ENCODE results near the gene ZCWPW1.

Gene ZCWPW1

DNA sequence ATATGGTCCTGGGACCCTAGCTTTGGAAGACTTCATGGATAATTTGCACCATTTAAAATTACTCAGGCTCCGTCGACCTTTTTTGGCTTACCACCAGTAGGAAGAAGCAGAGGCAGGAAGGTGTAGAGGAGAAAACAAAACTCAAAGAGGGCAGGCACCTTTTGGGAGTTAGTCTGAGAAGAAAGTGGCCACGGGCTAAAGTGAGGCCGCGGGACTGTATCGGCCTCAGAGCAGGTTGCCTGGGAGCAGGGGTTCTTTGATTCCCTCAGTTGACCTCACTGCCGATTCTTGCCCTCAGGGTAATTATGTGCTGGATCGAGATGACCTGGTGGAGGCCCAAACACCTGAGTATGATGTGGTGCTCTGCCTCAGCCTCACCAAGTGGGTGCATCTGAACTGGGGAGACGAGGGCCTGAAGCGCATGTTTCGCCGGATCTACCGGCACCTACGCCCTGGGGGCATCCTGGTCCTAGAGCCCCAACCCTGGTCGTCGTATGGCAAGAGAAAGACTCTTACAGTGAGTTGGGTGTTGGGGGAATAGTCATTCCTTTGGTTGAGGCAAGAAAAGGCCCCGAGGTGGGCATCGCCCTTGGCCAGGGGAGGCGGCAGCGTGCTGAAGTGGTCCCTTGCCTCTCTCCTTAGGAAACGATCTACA, 4.2 kb upstream of the ZCWPW1 start:
- DNase-seq (ENCODE audit: low read depth, low spot score) = no peak

DNA sequence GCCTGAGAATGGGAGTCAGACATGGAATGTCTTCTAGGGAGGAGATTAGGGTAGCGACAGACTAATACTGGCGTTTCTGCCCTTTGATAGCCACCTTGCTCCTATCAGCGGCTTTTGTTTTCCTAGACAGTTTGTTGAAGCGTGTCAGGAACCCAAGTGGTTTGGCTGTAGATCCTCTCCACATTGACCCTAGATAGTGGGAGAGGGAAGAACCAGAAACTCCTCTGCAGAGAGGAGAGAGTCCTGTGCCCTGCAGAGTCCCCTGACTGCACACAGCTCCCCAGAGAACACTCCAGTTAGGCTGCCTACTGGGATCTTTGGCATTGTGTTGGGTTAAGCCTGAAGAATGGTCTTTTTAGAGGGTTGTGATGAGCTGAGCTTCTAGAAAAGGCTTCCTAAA, 3.5 kb upstream of the ZCWPW1 start:
- no peak for DNase-seq (ENCODE audit: low read depth, low spot score)

DNA sequence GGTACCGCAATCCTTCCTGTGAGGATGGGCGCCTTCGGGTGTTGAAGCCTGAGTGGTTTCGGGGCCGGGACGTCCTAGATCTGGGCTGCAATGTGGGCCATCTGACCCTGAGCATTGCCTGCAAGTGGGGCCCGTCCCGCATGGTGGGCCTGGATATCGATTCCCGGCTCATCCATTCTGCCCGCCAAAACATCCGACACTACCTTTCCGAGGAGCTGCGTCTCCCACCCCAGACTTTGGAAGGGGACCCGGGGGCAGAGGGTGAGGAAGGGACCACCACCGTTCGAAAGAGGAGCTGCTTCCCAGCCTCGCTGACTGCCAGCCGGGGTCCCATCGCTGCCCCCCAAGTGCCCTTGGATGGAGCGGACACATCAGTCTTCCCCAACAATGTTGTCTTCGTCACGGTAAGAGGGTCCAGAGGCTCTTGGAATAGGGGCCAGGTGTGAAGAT, 2.8 kb upstream of the ZCWPW1 start:
- DNase-seq (ENCODE audit: low read depth, low spot score) = no peak

DNA sequence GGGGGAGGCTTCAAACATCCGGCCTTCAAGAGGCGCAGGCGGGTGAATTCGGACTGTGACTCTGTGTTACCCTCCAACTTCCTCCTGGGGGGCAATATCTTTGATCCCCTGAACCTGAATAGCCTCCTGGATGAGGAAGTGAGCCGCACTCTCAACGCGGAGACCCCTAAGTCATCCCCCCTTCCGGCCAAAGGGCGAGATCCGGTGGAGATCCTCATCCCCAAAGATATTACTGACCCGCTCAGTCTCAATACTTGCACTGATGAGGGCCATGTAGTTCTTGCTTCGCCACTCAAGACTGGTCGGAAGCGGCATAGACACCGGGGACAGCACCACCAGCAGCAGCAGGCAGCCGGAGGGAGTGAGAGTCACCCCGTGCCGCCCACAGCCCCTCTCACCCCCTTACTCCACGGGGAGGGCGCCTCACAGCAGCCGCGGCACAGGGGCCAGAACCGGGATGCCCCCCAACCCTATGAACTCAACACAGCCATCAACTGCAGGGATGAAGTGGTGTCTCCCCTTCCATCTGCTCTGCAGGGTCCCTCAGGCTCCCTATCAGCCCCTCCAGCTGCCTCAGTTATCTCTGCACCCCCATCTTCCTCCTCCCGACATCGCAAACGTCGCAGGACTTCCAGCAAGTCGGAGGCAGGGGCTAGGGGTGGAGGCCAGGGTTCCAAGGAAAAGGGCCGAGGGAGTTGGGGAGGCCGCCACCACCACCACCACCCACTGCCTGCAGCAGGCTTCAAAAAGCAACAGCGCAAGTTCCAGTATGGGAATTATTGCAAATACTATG, 2.2 kb upstream of the ZCWPW1 start:
- DNase-seq (ENCODE audit: low read depth, low spot score) = no peak

DNA sequence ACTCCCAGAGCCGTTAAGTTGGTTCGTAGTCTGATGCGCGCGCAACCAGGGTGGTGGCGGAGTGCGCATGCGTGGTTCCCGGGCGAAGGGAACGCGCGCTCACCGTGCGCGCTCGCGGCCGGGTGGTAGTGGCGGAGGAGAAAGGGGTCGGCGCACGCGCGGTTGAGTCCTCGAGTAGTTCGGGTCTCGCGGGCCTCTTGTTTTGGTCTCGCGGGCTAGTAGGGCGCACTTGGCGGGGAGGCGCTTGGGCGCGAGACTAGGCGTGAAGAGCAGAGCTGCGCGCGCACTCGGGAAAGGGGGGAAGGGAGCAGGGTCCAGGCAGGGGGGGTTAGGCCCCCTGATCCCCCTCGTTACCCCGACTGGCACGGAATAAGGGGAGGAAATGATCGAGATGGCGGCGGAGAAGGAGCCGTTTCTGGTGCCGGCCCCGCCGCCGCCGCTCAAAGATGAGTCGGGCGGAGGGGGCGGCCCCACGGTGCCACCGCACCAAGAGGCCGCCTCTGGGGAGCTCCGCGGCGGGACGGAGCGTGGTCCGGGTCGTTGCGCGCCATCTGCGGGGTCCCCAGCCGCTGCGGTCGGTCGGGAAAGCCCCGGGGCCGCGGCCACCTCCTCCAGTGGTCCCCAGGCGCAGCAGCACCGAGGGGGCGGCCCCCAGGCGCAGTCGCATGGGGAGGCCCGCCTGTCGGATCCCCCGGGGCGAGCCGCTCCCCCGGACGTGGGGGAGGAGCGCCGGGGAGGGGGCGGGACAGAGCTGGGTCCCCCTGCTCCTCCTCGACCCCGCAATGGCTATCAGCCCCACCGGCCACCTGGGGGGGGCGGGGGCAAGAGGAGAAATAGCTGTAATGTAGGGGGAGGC, 1.4 kb upstream of the ZCWPW1 start, which contains the start of gene MEPCE:
MEPCE (plus strand) TSS at position 195 of the 856 bp plus-strand sequence; CDS start at position 383, 188 bp downstream.
- peak; percentile 97 for DNase-seq (ENCODE audit: low read depth, low spot score)

DNA sequence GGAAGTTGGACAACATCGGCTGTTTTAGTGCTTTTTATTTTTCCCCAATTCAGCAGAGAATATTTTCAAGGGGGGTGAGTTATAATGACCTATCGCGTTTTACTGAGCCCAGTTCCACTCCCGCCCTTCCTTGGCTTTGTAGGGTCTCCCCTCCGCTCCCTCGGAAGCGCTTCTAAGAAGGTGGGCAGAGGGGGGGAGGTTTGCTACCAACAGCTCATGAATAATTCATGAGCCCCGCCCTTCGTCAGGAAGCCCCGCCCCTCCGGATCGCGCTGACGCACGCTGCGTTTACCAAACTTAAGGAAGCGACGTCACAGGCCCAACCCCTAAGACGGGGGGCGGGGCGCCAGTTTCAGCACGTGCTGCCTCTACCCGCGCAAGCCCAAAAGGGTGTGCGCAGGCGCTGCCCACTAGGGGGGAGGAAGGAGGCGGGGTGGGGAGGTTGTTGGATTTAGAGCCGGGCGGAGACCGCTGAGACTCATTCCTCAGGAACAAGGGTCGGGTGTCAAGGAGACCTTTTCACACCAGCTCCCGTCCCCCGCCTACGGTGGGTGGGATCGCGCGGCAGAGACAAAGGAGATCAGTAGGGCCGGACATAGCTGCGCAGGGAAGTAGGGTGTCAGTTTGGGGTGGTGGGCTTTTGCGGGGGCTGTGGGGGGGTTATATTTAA, 599 bp upstream of the ZCWPW1 start:
- peak; percentile 100 for DNase-seq (ENCODE audit: low read depth, low spot score)

DNA sequence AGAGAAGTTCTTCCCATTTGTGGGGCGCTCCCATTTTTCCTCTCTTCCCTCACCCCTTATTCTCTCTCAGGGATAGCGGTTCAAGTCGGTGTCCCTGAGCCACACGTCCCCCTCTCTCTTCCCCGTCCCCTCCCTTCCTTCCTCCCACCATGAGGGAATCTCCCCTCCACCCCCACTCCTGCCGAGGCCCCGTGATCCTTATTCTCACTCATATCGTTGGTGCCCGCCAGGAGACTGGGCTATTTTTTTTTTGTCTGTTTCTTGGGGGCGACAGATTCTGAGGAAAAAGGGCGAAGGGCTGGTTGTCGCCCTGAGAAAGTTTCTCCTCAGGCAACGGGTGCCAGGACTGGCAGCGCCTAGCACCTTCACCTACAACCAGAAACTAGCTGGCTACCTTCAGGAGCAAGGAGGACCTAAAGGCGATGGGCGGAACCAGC, 723 bp downstream of the ZCWPW1 start:
- DNase-seq (ENCODE audit: low read depth, low spot score) = no peak

DNA sequence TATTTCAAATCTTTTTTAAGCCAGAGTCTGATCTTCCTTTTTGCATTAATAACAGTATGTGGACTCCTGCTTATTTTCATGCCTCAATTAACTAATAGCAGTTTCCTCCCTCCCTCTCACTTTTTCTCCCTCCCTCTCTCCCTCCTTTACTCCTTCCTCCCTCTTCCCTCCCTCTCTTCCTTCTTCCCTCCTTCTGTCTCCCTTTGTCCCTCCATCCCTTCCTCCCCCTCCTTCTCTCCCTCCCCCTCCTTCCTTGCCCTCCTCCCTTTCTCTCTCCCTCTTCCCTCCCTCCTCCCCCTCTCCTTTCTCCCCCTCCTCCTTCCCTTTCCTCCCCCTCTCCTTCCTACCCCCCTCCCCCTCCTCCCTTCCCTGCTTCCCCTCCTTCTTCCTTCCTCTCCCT, 2.0 kb downstream of the ZCWPW1 start:
- no peak for DNase-seq (ENCODE audit: low read depth, low spot score)

DNA sequence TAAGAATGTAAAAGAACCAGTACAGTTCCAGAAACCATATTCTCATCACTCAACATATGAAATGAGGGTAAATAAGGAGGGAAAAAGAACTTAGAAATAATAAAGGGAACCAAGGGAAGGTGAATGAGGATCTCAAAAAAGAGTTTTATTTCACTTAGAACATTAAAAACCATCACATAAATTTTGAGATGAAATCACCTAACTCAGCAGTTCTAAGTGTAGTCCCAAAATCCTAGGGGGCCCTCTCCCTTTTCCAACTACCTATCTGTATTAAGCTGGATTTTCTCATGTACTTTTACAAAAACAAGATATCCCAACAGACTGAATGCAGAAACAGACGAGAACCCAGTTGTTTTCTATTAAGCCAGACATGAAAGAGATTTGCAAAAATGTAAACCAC, 3.2 kb downstream of the ZCWPW1 start:
- no peak for DNase-seq (ENCODE audit: low read depth, low spot score)

DNA sequence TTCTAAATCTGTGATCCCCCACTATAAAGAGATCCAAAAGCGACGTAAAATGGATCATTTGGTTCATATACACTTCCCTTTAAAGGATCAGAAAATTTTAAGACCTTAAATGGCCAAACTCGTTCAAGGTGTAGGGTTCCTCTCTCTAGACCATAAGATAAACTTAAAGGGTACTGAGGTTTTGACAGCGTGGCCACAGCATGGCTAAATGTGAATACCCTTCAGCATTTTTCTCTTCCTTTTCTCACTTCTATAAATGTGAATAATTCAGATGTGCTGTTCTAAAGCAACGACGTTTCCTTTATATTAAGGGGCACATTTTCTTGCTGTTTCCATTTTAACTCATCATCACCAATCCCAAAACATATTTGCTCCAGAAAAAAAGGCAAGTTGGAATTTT, 5.2 kb downstream of the ZCWPW1 start:
- DNase-seq (ENCODE audit: low read depth, low spot score) = no peak

DNA sequence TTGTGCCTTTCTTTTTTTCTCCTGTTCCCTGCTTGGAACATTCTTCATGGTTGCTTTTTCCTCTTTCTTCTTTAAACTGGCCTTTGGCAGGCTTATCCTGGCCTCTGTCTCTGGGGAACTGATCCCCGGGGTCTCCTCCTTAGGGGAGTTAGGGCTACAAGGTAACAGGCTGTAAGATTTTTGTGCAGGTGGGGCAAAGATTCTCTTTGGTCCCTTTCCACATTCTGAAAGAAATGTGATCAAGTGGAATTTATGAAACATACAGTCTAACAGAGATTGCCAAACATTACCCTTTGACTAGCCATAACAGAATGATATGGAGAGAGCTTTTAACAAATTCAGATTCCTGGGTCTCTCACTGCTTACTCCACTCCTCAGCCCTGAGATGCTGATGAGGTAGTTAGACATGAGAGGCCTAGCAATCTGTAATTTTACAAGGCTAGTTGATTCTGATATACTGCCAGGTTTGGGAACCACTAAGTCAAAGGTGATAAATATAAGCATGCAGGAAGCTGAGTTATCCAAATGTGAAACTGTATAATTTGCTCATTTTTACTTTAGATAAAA, 8.8 kb downstream of the ZCWPW1 start:
- no peak for DNase-seq (ENCODE audit: low read depth, low spot score)

DNA sequence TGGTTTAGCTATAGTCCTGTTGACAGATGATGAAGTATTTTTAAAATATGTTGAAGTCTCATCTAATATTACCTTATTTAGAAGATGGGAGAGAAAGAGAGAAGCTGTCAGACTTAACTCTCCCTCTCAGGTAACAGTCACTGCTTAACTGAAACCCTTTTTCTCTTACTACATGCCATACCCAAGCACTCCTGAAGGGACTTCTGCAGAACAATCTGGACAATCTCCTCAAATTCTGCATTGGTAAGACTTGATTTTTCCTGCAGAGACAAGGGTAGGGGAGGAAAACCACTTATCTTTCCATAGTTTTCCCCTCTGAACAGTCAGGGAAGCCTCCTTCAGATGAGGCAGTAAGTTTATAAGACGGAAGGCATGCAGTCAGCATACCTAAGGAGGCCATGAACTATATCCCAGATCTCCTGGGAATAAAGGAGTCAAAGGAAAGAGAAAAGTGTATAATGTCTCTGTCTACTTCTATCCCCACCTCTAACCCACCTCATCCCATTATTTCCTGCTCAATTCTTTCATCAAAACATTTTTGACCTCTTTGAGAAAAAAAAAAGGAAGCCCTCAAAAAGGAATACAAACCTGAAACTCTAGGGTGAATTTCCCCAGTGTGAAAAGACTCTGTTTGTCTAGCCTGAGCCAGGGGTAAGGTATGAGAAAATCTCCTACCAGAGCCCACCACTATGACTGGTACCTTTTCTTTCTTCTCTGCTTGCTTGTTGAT, 9.4 kb downstream of the ZCWPW1 start:
- DNase-seq (ENCODE audit: low read depth, low spot score) = no peak

DNA sequence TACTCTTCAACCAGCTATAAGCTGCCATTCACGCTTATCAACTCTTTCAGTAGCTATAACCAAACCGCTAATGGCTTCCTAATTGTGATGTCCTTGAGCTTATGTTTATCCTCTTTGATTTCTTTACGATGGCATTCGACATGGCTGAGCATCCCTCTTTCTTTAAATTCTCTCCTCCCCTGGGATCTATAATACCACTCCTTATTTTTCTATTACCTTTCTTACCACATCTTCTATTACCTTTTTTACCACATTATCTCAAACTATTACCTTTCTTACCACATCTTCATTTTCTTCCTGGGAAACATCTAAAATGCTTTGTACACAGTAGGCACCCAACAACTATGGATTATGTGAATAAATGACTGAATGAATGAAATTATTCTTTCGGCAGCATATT, 13.1 kb downstream of the ZCWPW1 start:
- DNase-seq (ENCODE audit: low read depth, low spot score) = no peak

DNA sequence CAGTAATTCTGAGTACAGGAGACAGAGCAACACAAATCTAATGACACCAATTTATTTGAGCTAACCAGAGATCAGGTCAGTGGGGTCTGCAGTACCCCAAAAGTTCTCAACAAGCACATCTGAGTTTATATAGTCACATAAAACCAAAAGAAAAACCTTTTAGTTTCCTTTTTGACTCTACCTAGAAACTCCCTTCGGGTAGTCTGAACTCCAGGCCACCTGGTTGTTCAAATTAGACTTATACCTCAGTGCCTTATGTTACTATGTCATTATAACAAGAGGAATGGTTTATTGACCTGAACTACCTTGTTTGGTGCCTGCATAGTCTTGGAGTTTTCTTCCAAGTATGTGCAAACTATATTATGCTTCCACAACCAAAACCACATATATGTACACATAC, 14.6 kb downstream of the ZCWPW1 start:
- DNase-seq (ENCODE audit: low read depth, low spot score) = no peak

DNA sequence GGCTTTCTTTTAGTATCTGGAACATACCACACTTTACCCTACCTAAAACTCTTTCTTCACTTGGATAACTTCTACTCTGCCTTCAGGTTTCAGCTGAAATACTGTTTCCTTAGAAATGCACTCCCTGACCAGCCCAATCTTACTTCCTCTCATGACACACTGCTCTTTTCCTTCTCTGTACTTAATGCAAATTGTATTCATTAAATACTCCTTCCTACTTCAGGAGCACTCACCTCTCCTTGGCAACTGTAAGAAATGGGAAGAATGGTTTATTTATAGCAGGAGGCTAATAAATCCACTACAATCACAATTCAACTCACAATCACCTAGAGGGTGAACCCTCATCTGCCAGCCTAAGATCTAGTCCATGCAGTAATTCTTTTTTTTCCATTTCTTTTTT, 15.2 kb downstream of the ZCWPW1 start:
- no peak for DNase-seq (ENCODE audit: low read depth, low spot score)

DNA sequence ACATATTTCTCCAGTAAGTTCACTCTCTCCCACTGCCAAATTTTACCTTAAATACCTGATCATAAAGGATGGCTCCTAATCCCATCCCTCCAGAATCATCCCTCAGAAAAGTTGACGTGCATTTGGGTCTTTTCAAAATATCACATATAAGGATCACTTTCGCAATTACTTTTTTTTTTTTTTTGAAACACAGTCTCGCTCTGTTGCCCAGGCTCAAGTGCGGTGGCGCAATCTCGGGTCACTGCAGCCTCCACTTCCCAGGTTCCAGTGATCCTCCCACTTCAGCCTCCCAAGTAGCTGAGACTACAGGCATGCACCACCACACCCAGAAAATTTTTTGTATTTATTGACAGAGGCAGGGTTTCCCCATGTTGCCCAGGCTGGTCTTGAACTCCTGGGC, 17.4 kb downstream of the ZCWPW1 start:
- no peak for DNase-seq (ENCODE audit: low read depth, low spot score)

DNA sequence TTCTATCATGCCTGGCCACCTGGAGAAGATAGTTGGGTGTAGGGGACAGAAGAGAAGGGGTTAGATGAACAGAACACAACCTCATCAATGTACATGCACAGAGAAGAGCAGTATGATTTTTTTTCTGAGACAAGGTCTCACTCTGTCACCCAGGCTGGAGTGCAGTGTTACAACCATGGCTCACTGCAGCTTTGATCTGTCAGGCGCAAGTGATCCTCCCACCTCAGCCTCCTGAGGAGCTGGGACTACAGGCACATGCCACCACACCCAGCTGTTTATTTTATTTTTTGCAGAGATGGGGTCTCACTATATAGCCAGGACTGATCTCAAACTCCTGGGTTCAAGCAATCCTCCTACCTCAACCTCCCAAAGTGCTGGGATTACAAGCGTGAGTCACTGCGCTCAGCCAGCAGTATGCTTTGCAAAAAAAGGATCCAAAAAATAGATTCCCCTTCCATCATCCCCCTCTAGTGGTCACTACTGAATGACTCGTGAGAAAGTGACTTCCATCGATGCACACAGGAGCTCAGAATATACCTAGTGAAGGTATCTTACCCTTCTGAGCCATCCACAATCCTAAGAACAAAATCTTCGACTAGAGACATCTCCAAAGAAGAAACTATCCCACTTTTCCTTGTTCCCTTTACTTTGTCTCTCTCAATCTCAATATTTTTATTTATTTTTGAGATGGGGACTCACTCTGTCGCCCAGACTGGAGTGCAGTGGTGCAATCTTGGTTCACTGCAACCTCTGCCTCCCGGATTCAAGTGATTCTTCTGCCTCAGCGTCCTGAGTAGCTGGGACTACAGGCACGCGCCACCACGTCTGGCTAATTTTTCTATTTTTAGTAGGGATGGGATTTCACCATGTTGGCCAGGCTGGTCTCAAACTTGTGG, 21.0 kb downstream of the ZCWPW1 start:
- DNase-seq (ENCODE audit: low read depth, low spot score) = peak; percentile 61

DNA sequence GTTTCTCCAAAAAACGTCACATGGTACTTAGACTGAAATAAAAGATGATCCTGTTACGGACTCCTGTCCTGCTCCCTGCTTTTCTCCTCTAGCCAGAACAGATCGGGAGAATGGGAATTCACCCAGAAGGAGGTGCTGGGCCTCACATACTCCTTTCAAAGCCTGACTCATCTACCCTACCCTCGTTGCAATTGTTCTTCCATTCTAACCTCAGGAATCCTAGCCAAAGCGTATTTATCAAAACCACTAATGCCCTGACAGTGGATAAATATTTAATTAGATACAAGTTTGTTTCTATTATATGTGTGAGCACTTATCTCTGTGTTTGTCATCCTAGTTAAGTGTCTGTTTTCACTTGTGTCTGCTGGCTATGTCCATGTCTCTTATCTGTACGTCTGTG, 21.7 kb downstream of the ZCWPW1 start:
- no peak for DNase-seq (ENCODE audit: low read depth, low spot score)

DNA sequence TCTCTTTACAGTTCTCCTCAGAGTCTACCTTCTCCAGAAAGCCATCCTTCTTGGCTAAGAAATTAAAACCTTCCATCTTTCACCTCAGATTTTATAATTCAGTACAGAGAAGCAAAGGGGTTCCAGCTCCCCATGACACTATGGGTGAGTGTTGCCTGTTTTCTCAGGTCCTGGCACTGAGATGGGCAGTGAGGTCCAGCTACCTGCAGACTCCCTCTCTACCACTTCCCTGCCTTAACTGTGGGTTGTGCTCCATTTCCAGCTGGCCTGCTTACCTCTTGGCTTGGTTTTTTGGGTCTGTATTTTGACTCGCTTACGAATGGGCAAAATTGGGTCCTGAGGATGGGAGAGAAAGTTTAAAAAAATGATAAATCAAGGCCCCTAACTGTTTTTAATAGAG, 26.3 kb downstream of the ZCWPW1 start:
- no peak for DNase-seq (ENCODE audit: low read depth, low spot score)

DNA sequence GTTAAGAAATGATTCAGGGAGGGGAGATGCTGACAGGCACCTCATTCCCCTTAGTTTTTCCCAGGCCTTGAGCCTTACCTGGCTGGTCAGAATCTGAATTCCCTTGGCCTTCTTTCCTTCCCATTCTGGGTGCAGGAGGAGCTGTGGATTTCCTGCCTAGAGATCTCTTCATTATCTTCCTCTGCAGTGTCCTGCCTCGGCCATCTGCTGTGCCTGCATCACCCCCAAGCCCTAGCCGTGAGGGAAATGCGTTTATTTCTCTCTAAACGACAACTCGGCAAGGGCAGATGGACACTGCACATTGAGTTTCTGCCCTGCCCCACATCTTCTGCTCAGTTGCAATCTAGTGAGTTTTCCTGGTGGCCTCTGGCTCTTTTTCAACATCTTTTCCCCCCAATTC, 26.7 kb downstream of the ZCWPW1 start:
- no peak for DNase-seq (ENCODE audit: low read depth, low spot score)
